GM18511 (cell line): Measurements from ENCODE around the gene GNB5.

Experiments
- ATAC-seq: cut with Tn5 transposase; IDR thresholded peaks from one replicate; pipeline ENCODE4 v1.9.1; 2021; ENCODE audit warnings: mild to moderate bottlenecking, moderate library complexity; ENCODE audit not compliant: unreplicated experiment

Gene GNB5

DNA sequence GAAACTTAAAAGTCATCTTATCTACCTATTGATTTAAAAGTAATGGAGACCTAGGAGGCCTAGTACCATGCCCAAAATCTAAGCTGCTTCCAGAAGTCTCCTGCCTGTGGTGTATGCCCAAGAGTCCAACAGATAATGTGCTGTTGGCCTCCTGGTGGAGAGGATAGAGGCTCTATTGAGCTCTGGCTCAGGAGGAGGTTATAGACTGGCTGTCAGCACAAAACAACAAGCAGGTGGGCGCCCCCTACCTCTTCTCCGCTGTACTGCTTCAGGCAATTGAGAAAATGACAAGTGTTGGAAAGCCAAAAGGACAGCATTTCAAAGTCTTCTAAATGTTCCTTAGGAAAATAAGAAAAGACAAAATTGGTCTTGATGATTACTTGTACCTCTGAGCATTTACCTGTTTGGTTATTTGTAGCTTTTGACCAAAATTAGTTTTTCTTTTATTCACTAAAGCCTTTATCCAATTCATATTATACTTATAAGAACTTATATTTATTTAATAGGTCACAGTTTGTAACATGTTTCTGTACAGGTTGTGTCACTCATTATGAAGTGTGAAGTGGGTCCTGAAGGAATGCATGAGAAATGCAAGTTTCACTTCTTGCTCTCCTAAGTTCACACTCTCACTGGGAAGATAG is 17.2 kb upstream of the GNB5 start:
- ATAC-seq = peak; percentile 87

DNA sequence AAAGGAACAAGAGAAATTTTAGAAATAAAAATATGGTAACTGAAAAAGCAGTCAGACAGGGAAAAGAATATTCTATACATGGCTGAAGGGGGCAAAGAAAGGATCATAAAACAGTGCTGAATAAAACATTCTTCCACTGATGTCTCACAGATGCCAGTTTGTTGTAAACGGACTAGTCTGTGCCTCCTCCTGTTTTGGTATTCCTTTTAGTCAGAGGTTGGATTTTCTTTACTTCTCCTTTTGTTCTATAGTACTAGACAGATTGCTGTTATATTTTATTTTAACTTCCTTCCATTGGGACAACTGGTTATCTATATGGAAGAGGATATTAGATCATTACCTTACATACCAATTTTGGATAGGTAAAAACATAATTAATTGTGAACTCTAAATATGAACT is 16.0 kb upstream of the GNB5 start:
- ATAC-seq = no peak

DNA sequence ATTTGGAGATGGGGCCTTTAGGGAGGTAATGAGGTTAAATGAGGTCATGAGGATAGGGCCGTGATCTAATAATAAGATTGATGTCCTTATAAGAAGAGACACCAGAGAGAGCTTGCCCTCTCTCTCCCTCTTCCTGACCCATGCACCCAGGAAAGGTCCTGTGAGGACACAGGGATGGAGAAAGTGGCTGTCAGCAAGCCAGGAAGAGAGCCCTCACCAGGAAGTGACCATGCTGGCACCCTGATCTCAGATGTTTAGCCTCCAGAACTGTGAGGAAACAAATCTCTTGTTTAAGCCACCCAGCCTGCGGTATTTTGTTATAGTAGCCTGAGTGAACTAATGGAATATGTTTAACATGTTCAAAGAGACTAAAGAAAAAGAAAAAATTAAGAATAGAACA is 15.3 kb upstream of the GNB5 start:
- no peak for ATAC-seq

DNA sequence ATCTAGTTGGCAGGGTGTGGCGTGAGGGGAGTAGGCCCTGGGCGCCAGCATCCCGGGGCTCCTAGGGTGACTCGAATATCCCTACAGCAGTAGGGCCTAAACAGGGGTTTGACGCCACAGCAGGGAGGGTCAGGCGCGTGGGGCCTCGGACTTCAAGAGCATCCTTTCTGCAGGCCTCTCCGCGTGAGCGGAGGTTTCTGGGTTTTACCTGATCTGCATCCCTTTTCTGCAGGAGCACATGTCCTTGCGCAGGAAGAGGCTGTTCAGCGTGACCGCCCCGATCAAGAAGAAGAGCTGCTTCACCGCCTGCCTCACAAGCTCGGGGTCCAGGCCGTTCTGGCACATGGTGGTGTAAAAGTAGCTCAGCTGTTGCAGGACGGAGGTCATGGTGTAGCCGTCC is 13.5 kb upstream of the GNB5 start:
- ATAC-seq = no peak

DNA sequence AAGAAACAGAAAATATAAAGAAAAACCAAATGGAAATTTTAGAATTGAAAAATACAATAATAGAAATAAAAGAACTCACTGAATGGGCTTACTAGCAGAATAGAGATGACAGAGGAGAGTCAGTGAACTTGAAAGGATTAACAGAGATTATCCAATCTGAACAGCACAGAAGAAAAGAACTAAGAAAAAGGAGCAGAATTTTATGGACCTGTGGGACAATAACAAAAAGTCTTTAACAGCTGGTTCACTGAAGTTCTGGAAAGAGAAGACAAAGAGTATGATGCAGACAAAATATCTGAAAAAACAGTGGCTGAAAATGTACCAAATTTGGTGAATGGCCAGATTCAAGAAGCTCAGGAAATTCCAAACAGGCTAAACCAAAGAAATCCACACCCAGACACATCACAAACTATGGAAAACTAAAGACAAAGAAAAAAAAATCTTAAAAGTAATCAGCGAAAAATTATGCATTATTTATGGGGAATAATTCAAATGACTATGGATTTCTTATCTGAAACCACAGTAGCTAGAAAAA is 9.7 kb upstream of the GNB5 start:
- no peak for ATAC-seq

DNA sequence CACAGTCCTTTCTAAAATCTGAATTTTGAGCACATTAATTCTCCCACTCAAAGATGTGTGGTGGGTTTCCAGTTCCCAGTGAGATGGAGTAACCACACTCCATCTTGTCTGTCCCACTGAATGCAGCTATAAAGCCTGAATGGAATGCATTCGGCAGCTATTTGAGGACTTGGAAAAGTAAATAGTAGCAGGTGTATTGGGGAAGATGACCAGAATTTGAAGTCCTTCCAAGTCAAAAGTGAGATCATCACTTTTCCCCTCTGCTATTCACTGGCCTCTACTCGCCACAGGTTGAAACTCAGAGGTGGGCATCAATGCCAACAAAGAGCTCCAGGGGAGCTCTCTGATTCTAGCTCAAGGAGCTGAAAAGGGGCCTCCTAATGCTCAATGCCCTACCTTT is 8.1 kb upstream of the GNB5 start:
- ATAC-seq = no peak

DNA sequence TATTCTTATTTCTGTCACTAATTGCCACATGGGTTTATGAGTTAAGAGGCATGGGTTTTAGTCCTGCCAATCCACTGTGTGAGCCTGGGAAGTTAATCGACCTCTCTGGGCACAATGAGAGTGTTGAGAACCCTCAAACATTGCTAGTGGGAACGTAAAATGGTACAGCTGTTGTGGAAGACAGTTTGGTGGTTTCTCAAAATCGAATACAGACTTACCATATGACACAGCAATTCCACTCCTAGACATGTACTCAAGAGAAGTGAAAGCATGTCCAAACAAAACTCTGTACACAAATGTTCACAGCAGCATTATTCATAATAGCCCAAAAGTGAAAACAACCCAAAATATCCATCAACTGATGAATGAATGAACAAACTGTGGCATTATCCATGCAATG is 5.7 kb upstream of the GNB5 start:
- no peak for ATAC-seq

DNA sequence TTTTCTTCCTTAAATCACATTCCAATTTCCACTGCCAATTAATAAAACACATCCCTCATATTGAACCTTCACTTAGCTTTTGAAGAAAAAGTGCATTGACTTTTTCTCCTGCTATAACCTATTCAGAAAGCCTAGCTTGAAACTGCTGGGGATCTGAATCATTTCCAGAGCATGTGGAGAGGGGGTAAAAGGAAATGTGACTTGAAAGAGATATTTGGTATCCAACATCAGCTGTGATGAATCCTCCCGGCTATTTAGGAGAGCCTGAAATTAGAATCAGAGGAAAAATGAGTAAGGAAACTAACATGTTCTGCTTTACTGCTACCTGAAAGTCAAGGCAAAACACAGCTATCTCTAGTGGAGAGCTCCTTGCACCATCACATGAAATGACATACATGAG is 2.6 kb upstream of the GNB5 start:
- no peak for ATAC-seq

DNA sequence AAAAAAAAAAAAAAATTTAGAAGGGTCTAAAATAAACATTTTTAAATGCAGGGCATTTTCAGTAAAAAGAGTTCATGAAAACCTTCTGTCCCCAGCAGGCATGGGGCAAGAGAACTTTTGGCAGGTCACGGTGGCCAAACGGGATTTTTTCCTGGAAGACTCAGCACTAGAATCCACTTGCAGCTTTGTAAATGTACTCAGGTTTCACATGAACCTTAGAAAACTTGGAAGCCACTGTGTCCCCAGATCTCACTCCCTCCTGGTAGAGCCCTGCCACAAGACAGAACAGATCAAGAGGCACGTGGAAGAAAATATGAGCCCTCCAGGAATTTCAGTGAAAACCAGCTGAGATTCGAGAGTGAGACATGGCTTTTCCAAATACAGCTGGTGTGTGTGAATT is 2.1 kb upstream of the GNB5 start:
- ATAC-seq = no peak

DNA sequence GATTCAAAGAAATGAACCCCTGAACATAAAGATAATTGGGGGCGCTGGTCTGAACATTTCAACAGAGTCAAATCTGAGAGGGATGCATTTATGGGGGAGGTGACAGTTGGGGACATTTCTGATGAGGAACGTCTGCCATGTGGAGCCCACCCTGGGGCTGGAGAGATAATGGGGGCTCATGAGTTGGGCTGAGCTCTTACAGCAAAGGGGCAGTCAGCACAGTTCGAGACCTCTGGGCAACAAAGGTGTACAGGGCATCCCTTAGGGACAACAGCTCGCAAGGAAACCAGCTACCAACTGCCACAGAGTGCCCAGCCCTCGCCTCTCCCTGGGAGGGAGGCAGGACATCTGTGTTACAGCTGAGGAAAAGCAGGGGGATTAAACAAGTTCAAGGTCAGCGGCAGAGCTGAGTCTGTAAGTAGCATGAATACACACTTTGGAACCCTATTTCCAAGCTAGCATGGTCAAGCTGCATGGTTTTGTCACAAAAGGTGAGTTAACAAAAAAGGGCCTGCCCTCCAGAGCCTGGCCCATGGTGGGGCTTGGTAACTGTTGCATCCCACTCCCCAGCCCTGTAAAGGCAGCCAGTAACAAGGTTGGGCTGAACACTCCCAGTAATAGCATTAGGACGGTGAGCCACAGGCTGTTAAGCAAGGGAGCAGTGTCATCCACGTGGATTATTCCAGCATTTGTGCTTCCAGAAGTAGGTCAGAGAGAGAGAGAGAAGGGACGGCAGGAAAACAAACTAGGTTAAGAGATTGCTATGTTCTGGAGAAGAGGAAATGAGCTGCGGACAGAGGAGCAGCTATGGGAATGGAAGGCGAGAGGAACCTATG is 4.3 kb downstream of the GNB5 start:
- no peak for ATAC-seq

DNA sequence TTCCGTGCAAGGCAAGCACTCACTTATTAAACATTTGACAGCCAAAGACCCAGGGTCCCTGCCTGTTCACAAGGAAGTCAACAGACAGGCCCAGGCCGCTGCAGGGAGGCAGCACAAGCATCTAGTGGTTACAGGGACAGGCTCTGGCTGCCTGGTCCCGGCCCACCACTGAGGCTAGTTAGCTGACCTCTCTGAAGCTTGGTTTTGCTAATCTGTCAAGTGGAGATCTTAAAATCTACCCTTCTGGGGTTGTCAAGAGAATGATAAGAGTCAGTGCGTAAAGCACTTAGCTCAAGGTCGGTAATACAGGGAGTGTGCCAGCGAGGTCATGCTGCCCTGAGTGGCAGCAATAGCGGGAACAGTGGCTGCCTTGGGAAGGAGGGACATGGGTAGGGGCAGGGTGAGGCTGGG is 6.0 kb downstream of the GNB5 start:
- ATAC-seq = no peak

DNA sequence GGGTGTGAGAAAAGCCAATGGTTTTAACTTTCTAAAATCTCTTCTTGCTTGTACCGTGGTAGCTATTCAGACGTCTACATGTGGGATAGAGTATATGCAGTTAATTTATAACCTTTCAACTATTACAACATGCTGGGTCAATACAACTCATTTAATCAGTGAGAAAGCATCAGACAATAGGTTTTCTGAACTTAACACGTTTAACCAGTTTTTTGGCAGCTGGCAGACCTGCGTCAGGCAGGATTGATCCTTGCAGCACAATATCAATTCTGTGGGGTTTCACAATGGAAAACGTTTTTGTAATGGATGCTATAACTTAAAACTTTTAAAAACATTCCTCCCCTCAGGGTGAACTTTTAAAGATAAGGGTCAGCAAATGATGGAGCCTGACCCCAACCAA is 6.5 kb downstream of the GNB5 start:
- no peak for ATAC-seq

DNA sequence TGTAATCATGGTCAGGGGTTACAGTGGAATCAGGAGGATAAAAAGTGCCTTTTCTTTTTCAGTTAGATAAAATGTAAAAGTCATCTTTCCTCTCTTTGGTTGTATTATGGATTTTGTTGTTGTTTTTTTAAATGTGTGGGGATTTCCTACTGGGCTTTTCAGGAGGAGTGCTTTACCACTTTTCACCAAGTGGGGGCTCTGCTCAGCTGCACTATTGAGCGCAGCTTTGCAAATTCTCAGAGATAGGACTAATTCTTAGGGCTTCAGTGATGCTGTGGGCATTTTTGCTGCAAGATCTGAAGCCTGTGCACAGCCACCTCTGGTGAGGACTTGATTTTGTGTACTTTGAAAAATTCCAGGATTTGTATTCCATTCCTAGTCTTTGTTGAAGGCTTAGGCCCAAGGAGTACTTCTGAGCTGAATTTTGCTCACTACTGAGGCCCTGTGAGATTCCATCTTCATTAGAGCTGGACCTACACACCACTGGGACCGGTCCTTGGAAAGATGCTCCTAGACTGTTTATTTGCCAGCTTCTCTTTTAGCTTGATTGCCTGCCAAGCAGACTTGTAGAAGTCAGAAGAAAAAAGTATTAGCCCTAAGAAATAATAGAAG is 7.5 kb downstream of the GNB5 start:
- no peak for ATAC-seq

DNA sequence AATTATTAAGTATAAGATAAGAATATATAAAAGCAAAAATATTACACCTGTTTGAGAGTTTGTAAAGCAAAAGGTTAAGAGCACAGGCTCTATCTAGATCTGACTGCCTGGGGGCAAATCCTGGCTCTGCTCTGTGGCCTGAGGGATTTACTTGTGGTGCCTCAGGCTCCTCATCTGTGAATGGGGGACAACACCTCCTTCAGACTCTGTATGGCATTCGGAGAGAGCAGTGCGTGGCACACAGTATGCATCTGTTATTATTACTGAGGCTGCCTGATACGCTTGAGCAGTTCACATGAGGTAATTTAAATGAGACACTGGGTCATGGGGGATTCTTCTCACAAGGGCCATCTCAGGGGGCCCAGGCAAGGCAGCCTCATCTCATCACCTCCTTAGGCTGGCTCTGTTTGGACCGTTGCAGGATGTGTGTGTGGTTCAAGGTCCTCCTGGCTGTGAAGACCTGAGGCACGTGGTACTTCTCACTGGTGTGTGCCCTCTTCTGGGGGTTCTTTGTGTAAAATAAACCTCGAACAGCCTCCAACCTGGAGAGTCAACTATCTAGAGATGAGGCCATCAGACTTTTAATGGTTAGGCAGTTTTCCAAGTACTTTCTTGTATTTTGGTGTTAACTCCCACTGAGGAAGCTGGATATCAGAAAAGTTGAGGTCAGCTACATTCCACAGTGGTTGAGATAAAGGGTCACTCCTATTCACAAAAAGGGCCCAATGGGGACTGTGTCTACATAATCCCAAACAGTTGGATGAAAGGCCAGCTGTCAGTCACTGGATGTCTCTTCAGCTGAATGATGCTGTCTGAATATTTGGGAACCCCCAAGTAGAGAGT is 9.0 kb downstream of the GNB5 start:
- ATAC-seq = no peak

DNA sequence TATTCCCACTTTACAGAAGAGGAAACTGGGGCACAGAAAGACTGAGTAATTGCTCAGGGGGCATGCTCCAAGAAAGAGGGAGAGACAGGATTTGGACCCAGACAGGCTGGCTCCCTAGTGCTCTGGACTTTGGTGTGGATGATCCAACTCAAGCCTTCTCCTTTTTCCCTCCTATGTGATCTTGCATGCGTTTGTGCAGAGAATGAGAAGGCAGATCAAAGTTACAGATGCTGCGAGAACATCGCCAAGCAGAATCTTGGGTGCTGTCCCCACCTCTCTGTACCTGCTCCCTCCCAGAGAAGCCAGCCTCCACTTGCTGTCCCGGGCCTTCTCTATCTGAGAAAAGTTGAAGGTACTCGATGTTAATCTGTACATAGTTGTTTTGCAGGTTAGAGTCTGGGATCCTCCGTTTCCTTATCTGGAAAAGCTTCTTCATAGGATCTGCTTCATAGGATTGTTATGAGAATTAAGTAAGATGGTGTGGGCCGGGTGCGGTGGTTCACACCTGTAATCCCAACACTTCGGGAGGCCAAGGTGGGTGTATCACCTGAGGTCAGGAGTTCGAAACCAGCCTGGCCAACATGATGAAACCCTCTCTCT is 10.2 kb downstream of the GNB5 start:
- no peak for ATAC-seq

DNA sequence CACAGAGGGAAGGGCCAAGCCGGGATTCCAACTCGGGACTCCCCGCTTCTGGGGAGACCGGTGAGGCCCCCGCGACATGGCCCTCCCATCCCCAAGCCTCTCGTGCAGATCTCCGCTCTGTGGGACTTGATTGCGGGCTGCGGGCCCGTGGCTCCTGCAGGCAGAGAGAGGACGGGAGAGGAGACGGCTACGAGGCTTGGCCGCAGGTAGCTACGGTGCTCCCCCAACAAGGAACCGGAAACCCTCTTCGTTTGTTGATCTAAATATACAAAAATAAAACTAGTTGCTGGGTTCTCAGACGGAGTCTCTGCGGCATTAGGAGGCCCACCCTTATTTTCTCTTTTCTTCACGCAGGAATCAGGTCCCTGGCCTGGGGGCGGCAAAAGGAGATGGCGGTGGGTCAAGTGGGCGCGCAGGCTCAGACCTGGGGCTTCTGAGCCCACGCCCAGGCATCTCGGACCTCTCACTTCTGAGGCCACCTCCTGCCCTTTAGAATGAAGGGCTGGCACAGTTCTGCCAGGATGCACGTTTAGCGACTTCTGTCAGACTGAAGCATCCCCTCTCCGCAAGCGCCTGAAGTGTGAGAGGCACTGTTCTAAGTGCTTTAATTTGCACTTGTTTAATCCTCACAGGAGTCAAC is 10.9 kb downstream of the GNB5 start:
- peak; percentile 38 for ATAC-seq

DNA sequence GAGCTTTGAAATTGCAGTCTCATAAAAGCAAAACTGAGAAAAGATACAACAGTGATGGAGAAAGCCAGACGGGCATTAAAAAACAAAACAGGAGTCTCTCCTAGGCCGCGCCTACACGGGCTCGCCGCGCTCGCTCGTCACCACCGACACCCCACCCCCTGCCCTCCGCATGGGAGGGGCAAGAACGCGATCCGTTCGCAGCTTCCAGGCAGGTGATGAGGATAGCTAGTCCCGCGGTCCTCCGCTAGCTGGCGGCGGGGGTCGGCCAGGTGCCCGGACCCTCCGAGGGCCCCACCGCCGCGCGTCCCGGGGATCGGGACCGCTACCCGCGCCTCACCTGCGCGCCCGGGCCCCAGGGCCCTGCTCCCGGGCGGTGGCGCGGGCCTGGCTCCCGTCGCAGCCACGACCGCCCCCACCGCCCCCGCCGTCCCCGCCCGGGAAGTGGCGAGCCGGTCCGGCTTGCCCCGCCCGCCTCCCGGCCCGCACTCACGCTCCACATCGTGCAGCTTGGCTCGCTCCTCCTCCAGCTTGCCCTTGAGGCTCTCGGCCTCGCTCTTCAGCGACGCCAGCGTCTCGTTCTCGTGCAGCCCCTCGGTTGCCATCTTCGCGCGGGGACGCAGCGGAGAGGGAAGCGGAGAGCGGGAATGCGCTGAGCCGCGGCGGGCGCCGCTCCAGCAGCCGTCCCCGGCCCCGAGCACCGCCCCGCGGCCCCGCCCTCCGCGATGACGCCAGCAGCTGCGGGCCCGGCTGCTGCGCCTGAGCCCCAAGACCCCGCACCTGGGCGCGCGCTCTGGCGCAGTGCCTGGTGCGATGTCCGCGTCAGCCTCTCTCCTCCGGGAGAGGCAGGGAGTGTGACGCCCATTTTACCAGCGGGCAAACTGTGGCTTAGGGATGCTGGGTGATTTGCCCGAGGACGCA is 11.7 kb downstream of the GNB5 start:
- ATAC-seq = peak; percentile 85

DNA sequence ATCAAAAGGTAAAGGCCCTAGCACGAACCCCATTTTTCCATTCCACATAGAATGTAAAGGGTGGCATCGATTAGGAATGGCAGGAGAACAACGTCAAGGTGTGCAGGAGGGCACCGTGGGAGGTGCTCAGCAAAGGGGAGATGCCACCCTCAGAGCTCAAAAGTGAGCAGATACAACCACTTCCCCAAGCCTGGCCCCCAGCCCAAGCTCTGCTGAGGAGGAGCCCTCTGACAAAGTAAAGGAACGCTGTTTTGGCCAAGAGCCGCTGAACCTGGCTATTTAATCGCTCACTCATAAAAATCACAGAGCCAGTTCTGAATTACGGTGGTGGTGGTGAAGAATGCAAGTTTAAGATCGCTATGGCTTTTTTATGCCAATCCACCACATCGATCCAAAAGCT is 12.4 kb downstream of the GNB5 start:
- no peak for ATAC-seq

DNA sequence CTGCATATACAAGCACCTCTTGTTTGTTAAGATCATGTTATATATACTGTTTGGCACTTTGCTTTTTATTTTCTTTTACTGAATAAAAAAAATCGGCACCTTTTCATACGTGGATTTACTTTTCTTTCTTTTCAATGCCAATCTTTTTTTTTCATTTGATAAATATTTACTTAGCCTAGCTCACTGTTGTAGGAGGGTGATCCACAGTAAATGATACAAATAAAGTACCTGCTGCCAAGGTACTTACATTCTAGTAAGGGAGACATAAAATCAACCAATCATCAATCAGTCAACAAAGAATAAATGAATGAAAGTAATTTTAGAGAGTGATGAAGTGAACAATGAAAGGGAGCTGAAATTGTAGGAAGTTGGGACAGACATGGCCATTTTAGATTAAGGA is 18.3 kb downstream of the GNB5 start:
- ATAC-seq = no peak
